Pons (tissue), 1 donor: ENCODE data around the gene ATP11A.
A peak's percentile ranks its signal among the peaks of the same experiment; 100 is the strongest.
"Not testable (repeated sequence)": the region's sequence is repeated elsewhere in the genome, so short reads cannot be mapped to it uniquely, and the experiment has no call there.

Experiments used
- DNase-seq: peaks from one replicate; pipeline ENCODE4 v3.0.0-alpha.2; 2016; ENCODE audit warnings: low spot score

The ATP11A gene

DNA sequence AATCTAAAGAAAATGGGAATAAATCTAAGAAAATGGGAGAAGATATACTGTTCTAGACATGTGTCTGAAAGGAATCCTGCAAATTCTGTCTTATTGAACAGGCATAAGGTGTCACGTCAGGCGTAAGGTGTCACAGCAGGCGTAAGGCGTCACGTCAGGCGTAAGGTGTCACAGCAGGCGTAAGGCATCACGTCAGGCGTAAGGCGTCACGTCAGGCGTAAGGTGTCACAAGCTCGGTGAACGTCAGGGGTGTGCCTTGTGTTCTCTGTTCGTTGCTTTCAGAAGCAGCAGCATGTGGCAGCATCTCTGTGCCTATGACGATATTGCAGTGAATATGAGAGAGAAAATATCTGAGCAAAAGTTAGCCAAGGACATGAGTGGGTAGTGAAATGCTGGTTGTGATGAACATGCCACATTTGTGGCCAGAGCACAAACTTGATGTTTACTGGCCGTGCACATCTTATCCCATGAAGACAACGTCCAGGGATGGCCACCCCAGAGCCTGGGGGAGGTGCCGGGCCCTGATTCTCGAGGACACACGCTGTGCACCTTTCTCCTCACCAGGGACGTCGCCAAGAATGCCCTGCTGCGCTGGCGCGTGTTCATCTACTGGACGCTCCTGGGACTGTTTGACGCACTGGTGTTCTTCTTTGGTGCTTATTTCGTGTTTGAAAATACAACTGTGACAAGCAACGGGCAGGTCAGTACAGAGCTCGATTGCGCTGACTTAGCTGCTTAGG is 172.2 kb downstream of the ATP11A start:
- DNase-seq = no peak

DNA sequence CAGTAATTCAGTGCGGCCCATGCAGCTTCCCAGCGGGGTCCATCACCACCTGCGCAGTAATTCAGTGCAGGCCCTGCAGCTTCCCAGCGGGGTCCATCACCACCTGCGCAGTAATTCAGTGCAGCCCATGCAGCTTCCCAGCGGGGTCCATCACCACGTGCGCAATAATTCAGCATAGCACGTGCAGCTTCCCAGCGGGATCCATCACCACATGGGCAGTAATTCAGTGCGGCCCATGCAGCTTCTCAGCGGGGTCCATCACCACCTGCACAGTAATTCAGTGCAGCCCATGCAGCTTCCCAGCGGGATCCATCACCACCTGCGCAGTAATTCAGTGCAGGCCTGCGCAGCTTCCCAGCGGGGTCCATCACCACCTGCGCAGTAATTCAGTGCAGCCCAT is 173.5 kb downstream of the ATP11A start:
- DNase-seq = not testable (repeated sequence)

DNA sequence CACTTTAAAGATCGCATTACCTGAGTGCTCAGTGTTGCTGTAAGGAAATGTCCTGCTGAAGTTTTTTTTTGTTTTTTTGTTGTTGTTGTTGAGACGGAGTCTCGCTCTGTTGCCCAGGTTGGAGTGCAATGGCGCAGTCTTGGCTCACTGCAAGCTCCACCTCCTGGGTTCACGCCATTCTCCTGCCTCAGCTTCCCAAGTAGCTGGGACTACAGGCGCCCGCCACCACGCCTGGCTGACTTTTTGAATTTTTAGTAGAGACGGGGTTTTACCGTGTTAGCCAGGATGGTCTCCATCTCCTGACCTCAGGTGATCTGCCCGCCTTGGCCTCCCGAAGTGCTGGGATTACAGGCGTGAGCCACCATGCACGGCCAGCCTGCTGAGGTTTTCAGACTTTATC is 175.6 kb downstream of the ATP11A start:
- not testable (repeated sequence) for DNase-seq

DNA sequence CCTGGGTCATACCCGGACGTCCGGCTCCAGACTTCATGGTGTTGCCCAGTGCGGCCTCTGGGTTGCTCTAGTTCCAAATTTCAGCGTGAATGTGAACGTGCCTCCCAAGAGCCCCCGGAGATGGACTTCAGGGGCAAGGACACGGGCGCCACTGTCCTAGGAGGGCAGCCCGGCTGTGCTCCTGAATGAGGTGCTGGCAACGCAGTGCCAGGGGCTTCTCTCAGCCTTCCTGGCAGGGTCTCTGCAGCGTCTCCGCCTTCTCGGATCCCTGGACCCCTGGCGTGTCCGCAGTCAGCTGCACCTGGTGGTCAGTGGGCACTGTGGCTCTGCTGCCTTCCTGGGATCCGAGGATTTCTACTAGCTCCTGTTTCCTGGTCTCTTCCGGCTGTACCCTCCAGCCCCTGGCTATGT is 177.5 kb downstream of the ATP11A start:
- DNase-seq = no peak

DNA sequence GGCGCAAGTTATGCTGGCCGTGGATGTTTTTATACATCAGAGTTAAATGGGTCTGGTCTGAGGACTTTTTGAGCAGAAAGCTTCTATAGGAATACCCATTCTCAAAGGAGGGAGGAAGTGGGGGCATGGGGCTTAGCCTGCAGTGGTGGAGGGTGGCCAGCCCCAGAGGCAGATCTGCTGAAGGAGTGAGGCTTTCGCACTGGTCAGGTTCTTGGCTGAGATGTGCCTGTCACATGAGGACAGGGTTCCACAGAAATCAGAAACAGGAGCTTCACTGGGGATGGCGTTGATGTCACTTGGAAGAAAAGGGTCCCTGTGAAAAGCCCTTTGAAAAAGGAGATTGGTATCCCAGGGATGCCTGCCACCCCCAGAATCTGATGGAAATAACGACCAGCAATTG is 178.5 kb downstream of the ATP11A start:
- DNase-seq = no peak

DNA sequence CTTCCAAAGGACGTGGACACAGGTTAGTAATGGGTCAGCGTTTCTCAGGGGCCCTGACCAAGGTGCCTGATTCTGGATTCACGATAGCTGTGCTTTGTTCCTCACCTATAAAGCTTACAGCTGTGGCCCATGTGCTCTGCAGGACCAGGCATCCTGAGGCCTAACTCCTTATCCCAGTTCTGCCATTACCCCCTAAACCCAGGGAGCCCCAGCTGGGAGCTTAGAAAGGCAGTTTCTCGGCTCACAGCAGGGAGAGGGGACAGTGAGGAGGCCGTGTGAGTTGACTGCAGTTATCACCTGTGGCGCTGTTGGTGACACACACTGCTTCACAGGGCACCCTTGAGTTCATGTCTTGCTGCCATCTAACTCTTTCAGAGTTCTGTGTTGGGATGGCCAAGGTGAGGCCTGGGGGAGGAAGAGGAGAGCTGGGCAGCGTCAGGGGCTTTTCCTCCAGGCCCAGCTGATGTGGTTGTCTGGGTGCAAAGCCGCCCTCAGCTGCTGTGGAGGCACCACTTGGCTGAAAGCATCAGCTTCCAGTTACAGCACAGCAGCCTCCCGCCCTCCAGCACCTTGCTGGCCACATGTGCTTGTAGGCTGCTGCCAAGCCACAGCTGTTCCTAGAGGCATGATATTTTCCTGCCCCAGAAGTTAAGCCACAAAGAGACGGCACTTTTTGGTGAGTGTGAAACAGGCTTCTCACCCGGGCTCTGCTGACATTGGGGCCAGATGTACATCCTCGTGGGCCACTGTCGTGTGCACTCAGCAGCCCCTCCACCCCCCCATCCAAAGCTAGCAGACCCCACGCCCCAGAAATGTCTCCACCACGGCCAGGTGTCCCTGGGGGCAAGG is 179.6 kb downstream of the ATP11A start:
- DNase-seq = no peak

DNA sequence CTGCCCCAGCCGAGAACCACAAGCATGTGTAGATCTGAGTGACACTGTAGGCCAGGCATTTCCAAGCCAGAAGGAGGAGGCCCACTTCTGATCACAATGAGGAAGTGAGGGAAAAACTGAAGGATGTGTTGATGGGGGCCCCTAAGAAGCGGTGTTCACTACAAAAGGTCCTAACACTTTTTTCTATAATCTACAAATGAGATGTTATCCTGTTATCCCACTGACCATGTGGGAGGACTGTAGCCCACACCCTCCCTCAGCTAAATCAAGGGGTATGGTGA is 180.2 kb downstream of the ATP11A start:
- no peak for DNase-seq

DNA sequence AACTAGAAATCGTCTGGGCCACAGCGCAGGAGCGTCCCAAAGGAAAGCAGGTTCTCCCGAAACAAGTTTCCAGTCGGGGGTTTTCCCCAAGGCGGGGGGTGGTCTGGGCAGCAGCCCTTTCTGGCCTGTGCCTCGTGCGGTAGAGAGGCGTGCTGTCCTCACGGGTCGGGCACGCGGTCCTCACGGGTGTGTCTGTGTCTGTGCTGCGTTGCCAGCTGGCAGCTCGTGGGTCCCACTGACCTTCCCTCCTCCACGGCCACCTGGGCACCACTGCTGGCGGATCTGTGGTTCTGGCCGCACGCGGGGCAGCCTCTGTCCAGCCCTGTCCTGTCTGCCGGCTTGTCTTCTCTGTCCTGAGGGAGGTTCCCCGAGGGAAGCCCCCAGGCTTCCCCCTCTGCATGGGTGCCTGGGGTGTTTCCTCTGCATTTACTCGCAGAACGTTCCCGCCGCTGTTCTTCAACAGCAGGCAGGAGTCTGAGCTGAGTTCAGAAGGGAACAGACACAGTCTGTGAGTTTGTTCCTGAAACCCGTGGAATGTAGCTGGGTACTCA is 181.0 kb downstream of the ATP11A start:
- DNase-seq = no peak

DNA sequence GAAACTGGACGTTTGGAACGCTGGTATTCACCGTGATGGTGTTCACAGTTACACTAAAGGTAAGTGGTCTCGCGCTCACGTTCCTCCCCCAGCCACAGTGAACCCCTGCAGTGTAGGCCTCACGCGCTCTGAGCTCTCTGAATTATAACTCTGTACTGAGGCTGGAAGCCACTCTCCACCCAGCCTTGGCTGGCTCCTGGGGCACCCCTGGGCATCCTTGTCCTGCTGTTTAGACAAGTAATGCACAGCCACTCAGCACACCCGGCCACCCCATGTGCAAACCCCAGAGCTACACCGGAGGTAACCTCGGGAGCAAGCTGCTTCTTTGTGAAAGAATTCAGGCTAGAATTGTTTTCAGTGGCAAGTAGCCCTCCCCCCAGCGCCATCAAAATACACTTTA is 181.9 kb downstream of the ATP11A start:
- DNase-seq = no peak

DNA sequence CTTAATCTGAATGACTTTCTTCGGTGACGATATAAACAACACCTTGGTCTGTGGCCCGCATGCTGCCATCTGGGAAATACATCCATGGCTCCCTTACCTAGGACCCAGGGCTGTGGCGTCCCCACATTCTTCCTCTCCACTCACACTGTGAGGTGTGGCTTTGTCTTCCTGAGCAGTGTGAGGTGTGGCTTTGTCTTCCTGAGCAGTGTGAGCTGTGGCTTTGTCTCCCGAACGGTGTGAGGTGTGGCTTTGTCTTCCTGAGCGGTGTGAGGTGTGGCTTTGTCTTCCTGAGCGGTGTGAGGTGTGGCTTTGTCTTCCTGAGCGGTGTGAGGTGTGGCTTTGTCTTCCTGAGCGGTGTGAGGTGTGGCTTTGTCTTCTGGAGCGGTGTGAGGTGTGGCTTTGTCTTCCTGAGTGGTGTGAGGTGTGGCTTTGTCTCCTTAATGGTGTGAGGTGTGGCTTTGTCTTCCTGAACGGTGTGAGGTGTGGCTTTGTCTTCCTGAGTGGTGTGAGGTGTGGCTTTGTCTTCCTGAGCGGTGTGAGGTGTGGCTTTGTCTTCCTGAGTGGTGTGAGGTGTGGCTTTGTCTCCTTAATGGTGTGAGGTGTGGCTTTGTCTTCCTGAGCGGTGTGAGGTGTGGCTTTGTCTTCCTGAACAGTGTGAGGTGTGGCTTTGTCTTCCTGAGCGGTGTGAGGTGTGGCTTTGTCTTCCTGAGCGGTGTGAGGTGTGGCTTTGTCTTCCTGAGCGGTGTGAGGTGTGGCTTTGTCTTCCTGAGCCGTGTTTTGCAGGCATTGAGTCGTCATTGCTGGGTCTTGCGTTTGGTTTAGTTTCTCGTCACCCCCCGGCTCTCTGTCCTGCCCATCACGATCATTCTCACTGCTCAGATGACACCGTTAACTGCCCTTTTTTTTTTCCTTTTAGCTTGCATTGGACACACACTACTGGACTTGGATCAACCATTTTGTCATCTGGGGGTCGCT is 183.1 kb downstream of the ATP11A start:
- DNase-seq = not testable (repeated sequence)

DNA sequence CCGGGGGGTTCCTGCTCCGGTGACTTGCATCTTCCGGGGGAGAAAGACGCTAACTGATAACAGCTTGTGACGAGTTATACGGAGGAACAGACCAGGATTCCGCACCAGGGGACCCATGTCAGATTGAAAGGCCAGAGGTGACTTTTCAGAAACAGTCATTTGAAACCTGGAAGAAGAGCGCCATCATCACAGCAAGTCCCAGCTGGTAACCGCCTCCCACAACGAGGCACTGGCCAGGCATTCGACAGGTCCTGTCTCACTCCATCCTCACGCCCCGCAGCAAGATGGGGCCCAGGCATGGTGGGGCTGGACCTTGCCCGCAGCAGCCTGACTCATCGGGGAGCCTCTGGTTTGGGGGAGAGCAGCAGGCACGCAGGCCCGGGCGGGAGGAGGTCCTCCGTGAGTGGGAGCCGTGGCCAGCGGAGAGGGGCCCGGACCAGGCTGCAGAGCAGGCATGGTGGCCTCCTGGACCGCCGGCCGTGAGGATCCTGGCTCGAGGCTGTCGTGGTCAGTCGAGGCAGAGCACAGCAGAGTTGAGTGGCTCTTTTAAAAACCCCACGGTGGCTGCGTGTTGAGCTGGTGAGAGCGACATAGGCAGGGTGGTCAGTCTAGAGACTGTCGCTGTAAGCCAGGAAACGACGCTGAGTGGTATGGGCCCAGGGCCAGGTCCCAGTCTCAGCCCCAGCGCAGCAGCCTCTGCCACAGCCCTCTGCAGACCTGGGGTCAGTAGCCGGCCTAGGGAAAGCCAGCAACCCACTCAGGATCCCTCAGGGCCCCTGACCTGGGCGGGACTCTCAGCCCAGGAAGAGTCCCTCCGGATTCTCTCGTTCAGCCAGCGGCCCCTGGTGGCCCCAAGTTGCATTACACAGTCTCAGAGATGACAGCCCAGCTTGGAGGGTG is 184.3 kb downstream of the ATP11A start:
- peak; percentile 80 for DNase-seq

DNA sequence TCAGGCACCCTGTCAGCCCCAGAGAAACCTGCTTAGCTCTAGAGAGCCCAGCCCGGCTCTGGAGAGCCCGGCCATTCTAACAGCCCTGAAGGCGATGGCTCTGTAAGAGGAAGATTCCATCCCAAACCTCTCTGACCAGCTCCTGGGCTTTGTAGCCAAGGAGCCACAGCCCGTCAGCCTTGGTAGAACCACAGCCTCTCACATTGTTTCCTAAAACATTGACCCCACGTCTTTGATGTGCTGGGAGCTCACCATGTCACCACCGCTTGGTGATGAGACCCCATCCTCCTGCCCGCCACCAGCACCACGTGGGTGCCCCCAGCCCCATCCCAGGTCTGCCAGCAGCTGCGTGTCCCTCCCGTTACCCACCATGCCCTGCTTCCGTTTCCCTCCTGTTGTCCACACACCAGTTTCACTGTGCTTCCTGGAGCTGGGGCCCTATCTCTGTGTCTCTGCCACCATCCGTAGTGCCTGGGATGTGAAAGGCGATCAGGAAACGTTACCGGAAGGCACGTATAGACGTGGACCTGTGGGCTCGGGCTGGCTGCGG is 185.0 kb downstream of the ATP11A start:
- no peak for DNase-seq

DNA sequence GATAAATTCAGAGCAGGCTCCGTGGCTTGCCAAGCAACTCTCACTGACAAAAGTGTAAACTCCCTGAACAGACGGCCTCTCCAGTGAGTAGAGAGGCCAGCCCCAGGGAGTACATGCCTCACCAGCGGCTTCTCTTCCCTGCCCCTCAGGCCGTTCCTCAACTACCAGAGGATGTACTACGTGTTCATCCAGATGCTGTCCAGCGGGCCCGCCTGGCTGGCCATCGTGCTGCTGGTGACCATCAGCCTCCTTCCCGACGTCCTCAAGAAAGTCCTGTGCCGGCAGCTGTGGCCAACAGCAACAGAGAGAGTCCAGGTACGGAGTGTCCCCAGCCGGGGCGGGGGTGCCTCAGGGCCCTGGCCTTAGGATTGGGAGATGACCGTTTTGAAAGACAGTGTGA is 185.8 kb downstream of the ATP11A start:
- DNase-seq = no peak

DNA sequence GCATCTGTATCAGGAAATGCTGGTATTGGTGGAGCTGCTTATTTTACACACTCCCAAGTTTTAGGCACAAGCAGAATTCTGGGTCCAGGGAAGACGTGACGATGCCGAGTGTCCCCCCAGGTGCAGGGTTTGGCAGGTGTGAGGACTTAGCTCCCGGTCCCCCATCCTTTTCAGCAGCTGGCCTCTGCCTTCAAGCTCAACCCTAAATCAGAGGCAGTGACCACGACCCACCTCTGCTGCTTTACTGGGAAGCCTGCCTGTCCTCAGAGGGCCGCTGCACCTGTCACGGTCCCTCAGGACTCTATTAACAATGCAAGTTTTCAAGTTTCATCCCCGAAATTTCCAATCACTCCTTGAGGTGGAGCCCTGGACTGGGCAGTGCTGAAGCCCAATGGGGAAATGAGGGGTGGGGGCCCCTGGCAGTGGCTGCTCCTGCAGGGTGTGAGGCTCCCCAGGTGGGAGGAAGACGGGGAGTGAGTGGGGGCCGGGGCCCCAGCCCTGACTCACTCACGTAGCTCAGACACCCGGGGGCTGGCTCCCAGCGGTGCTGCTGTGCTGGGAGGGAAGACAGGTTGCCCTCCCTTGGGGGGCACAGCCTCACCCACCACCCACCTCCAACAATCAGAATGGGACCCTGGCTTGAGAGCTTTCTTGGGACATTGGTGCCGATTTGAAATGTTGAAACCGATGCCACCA is 186.6 kb downstream of the ATP11A start:
- no peak for DNase-seq

DNA sequence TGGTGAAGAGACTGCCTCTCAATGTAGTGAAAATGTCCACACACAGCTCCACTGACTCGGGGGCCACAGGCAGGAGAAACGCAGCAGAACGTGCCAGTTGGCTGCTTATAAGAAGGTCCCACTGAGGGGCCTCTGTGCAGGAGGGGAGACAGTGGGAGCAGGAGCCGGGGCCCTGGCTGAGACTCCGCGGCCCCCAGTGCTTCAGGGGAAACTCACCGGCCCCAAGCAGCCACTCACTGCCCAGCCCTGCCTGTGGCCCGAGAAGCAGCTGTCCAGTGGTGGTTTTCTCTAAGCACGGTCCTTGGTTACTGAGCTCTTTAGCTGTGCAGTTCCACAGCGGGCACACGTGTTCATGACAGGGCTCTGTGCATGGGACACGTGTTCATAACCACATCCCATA is 187.2 kb downstream of the ATP11A start:
- DNase-seq = no peak

DNA sequence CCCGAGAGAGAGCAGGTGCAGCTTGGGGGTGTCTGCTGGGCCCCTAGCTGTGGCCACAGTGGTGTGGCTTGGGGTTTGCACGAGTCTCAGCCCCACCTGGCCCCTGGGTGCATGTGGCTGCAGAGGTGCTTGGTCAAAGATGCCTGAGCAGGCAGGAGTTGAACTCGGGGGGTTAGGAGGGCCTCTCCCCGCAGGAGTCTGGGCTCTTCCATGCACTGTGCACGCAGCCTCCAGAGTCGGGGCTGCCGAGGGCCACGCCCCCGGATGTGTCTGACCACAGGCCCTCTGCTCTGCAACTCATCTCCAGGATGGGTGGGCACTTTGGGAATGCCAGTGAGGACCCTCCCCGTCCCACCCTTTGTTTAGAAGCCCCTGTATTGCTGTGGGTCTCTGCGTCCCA is 187.7 kb downstream of the ATP11A start:
- DNase-seq = no peak

DNA sequence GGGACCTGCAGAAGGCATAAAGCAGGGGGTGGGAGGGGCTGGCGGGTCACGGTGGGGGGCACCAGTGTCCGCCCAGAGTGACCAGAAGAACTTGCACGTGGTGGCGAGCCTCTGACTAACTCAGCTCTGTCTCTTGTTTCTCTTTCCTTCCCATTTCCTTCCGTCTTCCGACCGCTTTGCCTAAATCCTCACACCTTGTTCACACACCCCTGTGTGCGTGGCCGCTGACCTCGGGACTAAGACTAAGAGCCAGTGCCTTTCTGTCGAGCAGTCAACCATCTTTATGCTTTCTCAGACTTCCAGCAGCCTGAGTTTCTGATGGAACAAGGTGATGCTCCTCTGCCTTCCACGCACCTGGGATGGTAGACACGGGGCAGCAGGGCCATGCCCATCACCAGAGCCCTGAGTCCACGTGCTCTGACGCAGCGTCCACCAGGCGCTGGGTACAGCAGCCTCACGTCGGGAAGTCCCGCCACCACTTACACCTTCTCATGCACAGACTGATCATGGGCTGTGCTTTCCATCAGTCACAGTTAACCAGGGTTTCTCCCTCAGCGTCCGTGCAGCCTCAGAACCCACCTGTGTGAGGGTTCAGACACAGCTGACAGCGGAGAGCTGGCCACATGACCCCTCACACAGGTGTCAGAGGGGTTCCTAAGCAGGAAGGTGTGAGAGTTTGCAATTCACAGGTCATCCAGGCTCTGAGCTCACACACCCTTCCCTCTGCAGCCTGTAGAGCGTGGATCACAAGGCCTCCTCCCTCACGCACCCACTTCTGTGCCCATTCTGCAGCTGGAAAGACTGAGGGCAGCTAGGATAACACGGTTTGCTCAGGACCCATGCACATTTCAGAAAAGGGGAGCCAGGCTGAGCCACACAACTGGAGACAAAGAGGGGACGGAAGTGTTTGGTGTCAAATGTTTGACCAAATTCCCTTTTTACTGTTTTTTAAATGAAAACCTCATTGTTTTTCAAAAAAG is 188.4 kb downstream of the ATP11A start:
- DNase-seq = no peak

DNA sequence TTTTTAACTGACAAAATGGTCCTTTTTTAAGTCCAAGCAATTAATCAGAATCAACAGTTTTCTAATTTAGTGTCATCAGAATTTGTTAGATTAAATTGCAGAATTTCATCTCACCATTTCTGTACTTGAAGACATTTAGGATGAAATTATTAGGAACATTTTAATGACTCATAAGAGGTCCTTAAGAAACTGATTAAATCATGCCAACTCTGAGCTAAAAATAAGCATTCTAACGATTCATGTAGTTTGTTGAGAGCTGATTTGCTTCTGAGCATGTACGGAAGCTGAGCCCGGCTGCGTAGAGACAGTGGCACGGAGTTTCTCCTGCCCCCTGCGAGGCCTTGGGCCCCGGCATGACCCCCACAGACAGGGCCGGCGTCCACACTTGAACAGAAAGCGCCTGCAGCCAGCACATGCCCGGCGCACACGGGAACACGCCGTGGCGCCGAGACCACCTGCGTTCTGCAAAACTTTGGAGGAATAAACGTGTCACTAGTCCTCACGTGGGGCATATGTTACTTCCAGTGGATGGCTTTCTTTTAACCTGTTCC is 189.5 kb downstream of the ATP11A start:
- no peak for DNase-seq

DNA sequence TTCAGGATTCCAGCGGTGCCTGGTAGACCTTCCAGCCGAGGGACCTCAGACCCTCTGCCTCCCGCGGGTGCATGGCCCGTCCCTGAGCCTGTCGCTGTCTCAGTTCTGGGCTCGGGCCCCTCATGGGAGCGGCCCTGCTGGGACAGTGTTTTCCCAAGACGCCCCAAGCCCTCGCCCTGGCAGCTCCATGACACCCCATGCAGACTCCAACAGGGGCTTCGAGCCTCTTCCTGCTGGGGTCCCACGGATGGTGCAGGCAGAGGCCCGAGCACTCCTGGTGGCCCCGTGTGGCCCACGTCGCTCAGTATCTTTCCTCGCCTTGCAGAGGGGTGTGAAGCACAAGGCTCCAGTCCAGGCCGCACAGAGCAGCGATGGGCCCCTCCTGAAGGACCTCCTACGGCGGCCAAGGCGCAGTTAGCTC is 190.4 kb downstream of the ATP11A start:
- DNase-seq = no peak
